Measurements from ENCODE around the gene FOXP3.

Gene FOXP3

GRCh38 chrX:49214996-49215526 is 49.4 kb downstream of the FOXP3 start:
- TF ChIP-seq JUND (IDR thresholded peaks at IDR 0.05; ENCODE audit: low read depth): no peak
- in situ Hi-C loops (cut with HindIII; ENCODE audit: low pct_unique_long_range_greater_than_20kb, low sequenced_read_pairs): no loop called here
- no peak for DNase-seq (ENCODE audit: low read depth in 1 of 2, low spot score in 1 of 2)

- no peak for DNase-seq (ENCODE audit: low read depth in 1 of 2, low spot score in 1 of 2)
- no peak for TF ChIP-seq JUND (IDR thresholded peaks at IDR 0.05; ENCODE audit: low read depth)
- in situ Hi-C loops (cut with HindIII; ENCODE audit: low pct_unique_long_range_greater_than_20kb, low sequenced_read_pairs): no loop called here
Observed at GRCh38 chrX:49214416-49214815, 50.1 kb downstream of the FOXP3 start.

GRCh38 chrX:49212861-49213260 is 51.6 kb downstream of the FOXP3 start:
- in situ Hi-C loops (cut with HindIII; ENCODE audit: low pct_unique_long_range_greater_than_20kb, low sequenced_read_pairs): no loop called here
- DNase-seq (ENCODE audit: low read depth in 1 of 2, low spot score in 1 of 2): no peak
- TF ChIP-seq JUND (IDR thresholded peaks at IDR 0.05; ENCODE audit: low read depth): no peak

GRCh38 chrX:49212209-49212608 is 52.3 kb downstream of the FOXP3 start:
- DNase-seq (ENCODE audit: low read depth in 1 of 2, low spot score in 1 of 2): no peak
- no peak for TF ChIP-seq JUND (IDR thresholded peaks at IDR 0.05; ENCODE audit: low read depth)
- in situ Hi-C loops (cut with HindIII; ENCODE audit: low pct_unique_long_range_greater_than_20kb, low sequenced_read_pairs): no loop called here

GRCh38 chrX:49211074-49211473 is 53.4 kb downstream of the FOXP3 start:
- no peak for DNase-seq (ENCODE audit: low read depth in 1 of 2, low spot score in 1 of 2)
- in situ Hi-C loops (cut with HindIII; ENCODE audit: low pct_unique_long_range_greater_than_20kb, low sequenced_read_pairs): no loop called here
- no peak for TF ChIP-seq JUND (IDR thresholded peaks at IDR 0.05; ENCODE audit: low read depth)

- in situ Hi-C loops (cut with HindIII; ENCODE audit: low pct_unique_long_range_greater_than_20kb, low sequenced_read_pairs): no loop called here
- no peak for DNase-seq (ENCODE audit: low read depth in 1 of 2, low spot score in 1 of 2)
- TF ChIP-seq JUND (IDR thresholded peaks at IDR 0.05; ENCODE audit: low read depth): no peak
Observed at GRCh38 chrX:49210406-49210805, 54.1 kb downstream of the FOXP3 start.

- no peak for TF ChIP-seq JUND (IDR thresholded peaks at IDR 0.05; ENCODE audit: low read depth)
- no peak for DNase-seq (ENCODE audit: low read depth in 1 of 2, low spot score in 1 of 2)
- in situ Hi-C loops (cut with HindIII; ENCODE audit: low pct_unique_long_range_greater_than_20kb, low sequenced_read_pairs): no loop called here
Observed at GRCh38 chrX:49209434-49210251, 54.9 kb downstream of the FOXP3 start.

- in situ Hi-C loops (cut with HindIII; ENCODE audit: low pct_unique_long_range_greater_than_20kb, low sequenced_read_pairs): no loop called here
- DNase-seq (ENCODE audit: low read depth in 1 of 2, low spot score in 1 of 2): no peak
- no peak for TF ChIP-seq JUND (IDR thresholded peaks at IDR 0.05; ENCODE audit: low read depth)
Observed at GRCh38 chrX:49208399-49208798, 56.1 kb downstream of the FOXP3 start.

GRCh38 chrX:49206543-49206942 is 58.0 kb downstream of the FOXP3 start:
- in situ Hi-C loops (cut with HindIII; ENCODE audit: low pct_unique_long_range_greater_than_20kb, low sequenced_read_pairs): no loop called here
- no peak for DNase-seq (ENCODE audit: low read depth in 1 of 2, low spot score in 1 of 2)
- no peak for TF ChIP-seq JUND (IDR thresholded peaks at IDR 0.05; ENCODE audit: low read depth)

GRCh38 chrX:49205443-49205842 is 59.1 kb downstream of the FOXP3 start:
- no peak for TF ChIP-seq JUND (IDR thresholded peaks at IDR 0.05; ENCODE audit: low read depth)
- in situ Hi-C loops (cut with HindIII; ENCODE audit: low pct_unique_long_range_greater_than_20kb, low sequenced_read_pairs): no loop called here
- DNase-seq (ENCODE audit: low read depth in 1 of 2, low spot score in 1 of 2): no peak

- in situ Hi-C loops (cut with HindIII; ENCODE audit: low pct_unique_long_range_greater_than_20kb, low sequenced_read_pairs): no loop called here
- no peak for TF ChIP-seq JUND (IDR thresholded peaks at IDR 0.05; ENCODE audit: low read depth)
- DNase-seq (ENCODE audit: low read depth in 1 of 2, low spot score in 1 of 2): no peak
Observed at GRCh38 chrX:49204709-49205108, 59.8 kb downstream of the FOXP3 start.

- TF ChIP-seq JUND (IDR thresholded peaks at IDR 0.05; ENCODE audit: low read depth): no peak
- in situ Hi-C loops (cut with HindIII; ENCODE audit: low pct_unique_long_range_greater_than_20kb, low sequenced_read_pairs): no loop called here
- DNase-seq (ENCODE audit: low read depth in 1 of 2, low spot score in 1 of 2): no peak
Observed at GRCh38 chrX:49204017-49204416, 60.5 kb downstream of the FOXP3 start.

GRCh38 chrX:49203536-49203935 is 61.0 kb downstream of the FOXP3 start:
- TF ChIP-seq JUND (IDR thresholded peaks at IDR 0.05; ENCODE audit: low read depth): no peak
- DNase-seq (ENCODE audit: low read depth in 1 of 2, low spot score in 1 of 2): no peak
- in situ Hi-C loops (cut with HindIII; ENCODE audit: low pct_unique_long_range_greater_than_20kb, low sequenced_read_pairs): no loop called here

GRCh38 chrX:49202022-49202421 is 62.5 kb downstream of the FOXP3 start:
- in situ Hi-C loops (cut with HindIII; ENCODE audit: low pct_unique_long_range_greater_than_20kb, low sequenced_read_pairs): no loop called here
- no peak for TF ChIP-seq JUND (IDR thresholded peaks at IDR 0.05; ENCODE audit: low read depth)
- DNase-seq (ENCODE audit: low read depth in 1 of 2, low spot score in 1 of 2): peak in 1 of 2 experiments; percentile 81

Data from T47D (cell line).